NCI-H1048 (cell line): ENCODE data around the gene TCP11L2.
"Not testable (repeated sequence)": the region's sequence is repeated elsewhere in the genome, so short reads cannot be mapped to it uniquely, and the experiment has no call there.

Experiments
- DNase-seq: peaks from one replicate; lab custom pipeline; 2025; lab: John Stamatoyannopoulos, UW

TCP11L2 gene

DNA sequence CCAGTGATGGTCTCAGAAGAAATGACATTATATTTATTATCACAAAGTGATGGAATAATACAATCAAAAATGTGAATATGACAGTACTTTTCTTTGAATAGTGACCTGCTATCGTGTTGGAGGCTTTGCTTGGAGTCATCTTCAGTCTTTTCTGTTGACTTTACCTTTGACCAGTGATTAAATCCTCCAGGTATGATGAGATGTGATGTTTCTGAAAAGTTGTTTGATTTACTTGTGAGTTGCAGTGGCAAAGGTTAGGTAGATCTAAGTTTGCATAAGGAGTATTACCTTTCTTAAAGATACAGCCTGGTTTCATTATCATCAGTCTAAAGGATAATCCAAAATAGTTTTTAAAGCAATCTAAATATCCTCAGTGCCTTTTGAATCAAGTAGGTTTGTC, 4.6 kb downstream of the TCP11L2 start:
- no peak for DNase-seq

DNA sequence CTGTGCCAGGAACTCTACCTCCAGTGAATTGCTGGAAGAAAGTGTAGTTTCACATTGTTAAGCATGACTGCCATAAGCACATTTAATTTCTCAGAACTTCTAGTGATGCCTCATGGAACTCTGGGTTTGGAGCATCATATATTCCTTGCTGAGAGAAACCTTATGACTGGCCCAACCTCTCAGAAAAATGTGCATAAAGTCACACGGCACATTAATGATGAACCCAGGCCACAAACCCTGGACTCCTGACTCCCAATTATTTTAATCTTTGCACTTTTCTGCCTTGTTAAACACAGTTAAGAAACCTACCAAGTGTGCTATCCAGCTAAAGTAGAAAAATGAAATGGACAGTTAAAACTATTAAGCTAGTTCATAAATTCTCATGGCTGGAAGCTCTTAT, 5.6 kb downstream of the TCP11L2 start:
- no peak for DNase-seq

DNA sequence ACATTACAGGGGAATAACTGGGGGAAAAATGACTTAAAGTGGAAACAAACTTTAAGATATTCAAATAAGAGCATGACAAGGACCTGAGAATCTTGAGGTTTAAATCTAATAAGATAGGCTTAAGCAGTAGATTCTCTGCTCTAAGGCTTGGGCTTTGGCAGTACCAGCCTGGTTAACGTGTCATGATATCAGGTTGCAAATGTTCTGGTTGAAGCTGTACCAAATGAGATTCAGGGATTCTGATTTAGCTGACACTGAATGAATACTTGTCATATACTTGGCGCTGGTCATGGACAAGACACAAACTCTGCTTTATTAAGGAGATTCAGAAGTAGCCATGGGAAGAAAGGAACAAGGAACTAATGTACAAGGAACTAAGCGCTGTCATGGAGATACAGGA, 6.1 kb downstream of the TCP11L2 start:
- DNase-seq, result no peak

DNA sequence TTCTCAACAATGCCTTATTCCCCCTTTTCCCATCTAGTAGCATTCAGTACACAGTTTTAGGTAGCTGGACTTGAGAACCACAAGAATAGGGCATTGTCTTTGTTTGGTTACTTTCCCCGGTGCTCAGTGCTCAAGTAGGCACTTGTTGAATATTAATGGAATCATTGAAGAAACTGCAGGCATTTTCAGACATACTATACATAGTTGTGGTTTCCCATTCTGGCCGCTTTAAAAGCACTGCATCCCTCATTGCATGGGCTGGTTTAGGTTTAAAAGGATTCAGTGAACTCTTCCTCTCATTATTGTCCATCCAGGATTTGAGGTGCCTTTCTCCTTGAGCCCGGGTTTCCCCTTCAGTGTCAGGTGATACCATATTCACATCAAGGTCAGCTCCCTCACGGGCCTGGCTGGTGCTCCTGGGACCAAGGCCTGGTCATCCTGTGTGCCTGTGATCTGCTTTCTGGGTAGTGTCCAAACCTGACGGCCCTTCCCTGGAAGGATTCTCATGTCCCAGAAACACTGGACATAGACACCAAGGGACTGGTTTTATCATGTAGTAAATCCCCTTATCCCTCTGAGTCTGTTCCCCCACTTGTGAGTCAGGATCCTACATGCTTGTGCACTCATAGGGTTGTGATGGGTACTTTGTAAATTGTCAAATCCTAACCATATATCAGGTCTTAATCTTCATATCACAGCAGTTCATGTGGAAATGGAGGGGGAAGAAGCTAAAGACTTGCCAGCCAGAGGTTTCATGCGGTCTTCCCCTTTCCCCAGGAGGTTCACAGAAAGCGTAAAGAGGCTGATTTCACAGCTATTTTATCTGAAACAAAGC, 7.4 kb downstream of the TCP11L2 start:
- DNase-seq, result no peak

DNA sequence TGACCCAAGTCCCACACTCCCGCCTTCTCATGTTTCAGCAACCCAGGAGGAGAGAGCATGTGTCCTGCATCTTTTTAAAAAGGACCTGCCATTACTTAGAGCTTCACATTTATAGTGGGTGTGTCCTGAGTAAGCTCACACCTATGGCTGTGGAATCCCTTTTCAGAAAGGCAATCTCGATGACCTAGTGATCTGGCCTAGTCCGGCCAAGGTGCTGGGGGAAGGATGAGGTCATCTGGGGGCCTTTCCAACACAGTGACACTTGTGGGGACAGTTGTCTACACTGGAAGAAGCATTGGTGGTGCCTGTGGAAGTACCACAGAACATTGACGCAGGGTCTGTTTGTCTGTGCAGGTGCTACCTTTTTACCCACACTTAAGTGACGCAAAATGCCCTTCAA, 8.2 kb downstream of the TCP11L2 start:
- DNase-seq, result no peak

DNA sequence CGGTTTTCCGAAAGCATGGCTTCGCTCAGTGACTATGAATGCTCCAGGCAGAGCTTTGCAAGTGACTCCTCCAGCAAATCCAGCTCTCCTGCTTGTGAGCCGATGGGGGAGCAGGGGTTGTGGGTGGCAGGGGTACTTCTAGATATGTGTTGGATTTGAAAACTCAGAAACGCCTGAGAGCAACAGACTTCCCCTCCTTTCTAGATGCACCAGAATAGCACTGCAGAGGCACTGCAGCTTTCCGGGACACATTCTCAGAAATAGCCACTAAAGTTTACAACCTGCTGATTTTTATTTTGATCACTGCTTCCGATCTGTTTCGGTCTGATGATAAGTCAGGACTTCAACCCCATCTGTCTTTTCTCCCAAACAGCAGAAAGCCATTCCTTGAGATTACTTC, 8.6 kb downstream of the TCP11L2 start:
- no peak for DNase-seq

DNA sequence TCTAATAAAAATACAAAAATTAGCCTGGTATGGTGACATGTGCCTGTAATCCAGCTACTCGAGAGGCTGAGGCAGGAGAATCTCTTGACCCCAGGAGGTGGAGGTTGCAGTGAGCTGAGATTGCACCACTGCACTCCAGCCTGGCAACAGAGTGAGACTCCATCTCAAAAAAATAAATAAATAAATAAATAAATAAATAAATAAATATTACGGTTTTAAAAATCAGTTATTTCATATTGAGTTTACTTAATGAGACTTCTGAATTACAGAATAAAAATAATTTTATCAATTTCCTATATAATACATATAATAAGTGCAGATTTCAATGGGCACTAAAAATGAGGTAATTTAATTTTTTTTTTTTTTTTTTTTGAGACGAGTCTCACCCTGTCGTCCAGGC, 10.9 kb downstream of the TCP11L2 start:
- DNase-seq, result not testable (repeated sequence)

DNA sequence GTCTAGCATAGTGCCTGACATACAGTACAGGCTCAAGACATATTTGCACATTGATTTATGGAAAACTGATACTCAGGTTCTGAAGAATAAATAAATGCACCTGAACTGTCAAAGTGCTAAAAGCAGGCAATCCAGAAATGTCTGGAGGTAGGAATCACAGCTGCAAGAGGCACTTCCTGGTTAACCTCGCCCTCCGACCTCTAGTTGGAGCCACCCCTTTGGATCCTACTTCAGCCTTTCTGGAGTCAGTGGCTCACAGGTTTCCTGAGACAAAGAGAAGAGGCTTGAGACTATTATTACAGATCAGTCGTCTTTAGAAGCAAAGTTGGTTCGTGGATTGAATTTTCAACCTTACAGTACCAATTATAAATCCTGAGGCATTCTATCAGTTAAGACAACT, 13.0 kb downstream of the TCP11L2 start:
- DNase-seq, result no peak

DNA sequence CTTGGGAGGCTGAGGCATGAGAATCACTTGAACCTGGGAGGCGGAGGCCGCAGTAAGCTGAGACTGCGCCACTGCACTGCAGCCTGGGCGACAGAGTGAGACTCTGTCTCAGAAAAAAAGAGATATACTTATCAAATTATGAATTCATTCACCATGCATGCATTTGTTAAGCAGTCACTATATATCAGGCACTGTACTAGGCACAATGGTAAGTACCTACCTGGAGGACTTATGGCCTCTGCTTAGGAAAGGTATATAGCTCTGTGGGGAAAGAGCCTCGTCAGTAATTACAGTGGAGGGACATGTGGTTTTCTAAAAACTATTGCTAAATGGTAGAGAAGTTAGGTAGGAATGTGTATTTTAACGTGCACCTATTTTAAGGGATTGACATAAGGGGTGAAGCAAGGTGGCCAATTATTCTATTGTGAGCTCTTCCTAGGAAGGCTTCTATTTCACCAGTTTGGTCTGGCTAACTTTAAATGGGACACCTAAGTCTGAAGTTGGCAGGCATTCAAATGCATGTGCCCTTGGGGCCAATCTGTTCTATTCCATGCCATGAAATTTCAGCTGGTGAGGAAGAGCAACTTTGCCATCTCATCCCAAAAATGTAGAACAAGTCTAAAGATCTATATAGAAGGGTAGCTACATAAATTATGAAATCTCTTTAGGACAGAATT, 15.0 kb downstream of the TCP11L2 start:
- DNase-seq, result no peak

DNA sequence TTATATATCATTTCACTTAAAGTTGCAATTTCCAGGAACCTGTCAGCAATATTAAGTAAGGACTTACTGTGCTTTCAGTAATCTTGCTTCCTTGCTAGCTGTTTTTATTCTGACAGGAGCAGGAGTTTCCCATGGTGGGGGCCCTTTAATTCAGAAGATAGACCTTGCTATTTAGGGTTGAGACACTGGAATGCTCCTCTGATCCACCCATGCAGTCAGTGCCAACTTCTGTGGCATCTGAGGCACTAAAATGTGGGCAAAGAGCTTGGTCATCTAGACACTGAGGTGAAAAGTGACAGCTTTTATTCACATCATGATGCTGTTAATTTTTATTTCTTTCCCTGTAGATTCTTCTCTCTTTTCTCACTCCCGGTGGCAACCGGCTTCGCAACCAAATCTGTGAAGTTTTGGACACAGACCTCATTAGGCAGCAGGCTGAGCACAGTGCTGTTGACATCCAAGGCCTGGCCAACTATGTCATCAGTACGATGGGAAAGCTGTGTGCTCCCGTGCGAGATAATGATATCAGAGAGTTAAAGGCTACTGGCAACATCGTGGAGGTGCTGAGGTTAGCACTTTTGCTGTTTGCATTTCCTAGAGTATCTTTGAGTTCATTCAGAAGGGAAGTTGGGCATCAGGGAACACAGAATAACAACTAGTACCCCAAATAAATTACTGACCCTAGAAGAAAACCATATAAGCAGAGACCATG, 18.8 kb downstream of the TCP11L2 start:
- DNase-seq, result no peak

DNA sequence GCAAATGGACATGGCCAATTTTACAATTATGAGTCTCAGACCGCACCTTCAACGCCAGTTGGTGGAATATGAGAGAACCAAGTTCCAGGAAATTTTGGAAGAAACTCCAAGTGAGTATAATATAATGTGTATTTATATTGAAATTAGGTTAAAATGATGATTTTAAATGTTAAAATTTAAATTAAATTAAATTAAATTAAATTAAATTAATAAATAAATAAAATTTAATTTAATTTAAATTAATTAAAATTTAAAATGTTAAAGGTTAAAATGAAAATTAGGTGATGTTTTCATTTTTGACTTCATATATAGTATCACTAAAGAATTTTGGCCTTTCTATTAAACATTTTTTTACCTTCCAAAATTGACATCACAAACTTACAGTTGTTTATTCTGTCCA, 21.0 kb downstream of the TCP11L2 start:
- no peak for DNase-seq

DNA sequence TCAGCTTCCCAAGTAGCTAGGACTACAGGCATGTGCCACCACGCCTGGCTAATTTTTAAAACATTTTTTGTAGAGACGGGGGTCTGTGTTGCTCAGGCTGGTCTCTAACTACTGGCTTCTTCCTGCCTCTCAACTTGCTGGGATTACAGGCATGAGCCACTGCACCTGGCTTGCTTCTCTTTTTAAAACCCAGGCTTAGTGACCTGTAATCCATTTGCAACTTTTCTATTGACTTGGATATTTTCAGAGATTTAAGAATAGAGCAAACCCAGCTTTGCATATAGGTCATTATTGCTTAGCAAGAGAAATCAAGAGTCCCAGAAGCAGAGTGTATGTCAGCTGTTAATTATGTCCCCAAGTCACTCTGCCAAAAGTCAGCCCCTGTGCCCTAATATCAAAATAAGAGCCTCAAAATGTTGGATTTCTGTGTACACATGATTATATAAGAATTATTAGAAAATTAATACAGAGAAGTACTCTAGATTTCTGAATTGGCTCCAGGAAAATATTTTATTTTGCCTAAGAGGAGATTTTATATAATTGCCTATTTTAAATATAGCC, 24.9 kb downstream of the TCP11L2 start:
- no peak for DNase-seq

DNA sequence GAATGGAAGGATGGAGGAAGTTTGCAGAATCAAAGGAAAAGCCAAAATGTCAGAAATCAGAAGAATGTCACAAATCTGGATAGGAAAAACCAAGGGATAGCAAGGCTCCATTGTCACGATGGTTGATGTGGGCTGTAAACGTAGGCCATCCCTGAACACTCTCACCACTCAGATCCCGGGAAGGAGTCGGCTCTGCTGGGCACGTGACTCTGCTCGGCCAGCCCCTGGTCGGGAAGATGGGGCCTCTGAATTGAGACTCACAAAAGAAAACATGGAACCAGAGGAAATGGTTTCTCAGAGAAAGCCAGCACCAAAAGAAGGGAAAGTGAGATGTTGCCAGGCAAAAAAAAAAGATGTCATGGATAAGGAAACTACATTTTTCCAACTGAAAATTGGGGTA, 26.2 kb downstream of the TCP11L2 start:
- no peak for DNase-seq

DNA sequence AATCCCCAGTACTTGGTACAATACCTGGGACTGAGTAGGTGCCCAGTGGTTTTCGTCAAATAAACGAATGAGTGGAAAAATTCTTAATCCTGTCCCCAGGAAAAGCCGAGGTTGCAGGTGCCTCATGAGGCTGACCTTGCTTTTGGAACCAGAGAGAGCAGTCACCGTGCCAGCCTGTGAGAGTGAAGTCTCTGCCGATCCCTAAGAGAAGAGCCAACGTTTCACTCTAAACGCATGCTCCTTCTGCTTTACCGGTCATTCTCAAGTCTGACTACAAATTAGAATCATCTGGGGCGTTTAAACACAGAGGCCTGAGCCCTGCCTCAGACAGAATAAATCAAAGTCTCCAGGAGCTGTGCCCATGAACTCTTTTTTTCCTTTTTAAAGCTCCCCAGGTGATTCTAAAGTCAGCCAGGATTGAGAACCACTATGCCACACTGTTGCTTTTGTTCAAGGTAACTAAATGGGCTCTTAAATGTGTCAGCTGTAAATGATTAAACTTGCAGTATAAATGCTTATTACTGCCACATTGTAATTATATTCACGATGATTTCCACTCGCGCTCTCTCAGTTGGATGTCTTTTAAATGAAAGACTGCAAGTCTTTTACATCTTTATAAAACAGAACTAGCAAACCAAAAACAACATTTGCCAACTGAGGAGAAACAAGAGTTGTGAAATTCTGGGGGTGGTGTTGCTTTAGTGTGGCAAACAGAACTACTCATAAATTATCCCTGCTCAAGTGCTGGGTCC, 26.9 kb downstream of the TCP11L2 start:
- DNase-seq, result no peak

DNA sequence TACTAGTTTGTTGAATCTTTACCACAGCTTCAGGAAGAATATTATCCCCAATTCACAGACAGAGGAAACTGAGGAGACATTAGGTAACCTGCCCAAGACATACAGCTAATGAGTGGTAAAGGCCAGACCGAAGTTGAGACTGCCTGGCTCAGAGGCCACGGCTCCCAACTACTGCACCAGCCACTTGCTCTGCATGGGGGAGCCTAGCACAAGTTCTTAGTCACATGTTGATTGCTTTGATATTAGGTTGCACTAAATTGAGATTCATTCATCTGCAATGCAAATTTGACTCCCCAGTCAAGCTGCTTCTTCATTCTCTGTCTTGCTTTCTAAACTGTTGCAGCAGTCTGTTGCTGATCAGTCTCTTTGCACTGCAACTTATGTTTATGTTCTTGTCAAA, 29.1 kb downstream of the TCP11L2 start:
- DNase-seq, result no peak

DNA sequence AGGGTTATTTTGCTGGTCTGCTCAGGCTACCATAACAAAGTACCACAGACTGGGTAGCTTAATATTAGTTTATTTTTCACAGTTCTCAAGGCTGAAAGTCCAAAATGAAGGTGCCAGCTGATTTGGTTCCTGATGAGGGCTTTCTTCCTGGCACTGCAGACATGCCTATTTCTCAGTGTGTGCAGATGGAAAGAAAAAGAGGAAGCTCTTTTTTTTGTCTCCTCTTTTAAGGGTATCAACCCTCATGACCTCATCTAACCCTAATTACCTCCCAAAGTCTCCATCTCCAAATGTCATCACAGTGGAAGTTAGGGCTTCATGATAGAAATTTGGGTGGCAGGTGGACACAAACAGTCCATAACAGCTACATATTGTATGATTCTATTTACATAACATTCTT, 30.0 kb downstream of the TCP11L2 start:
- no peak for DNase-seq

DNA sequence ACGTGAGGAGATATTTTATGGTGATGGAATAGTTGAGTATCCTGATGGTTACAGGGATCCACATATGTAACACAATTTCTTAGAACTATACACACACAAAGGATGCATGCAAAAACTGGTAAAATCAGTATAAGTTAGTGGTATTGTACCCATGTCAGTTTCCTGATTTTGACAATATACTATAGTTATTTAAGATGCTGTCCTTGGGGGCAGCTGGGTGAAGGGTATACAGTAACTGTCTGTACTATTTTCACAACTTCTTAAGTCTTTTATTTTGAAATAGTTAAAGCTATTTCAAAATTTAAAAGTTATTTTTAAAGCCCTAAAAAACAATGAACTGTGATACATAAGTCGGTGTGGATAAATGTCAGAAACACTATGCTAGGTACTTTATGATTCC, 30.5 kb downstream of the TCP11L2 start:
- DNase-seq, result no peak

DNA sequence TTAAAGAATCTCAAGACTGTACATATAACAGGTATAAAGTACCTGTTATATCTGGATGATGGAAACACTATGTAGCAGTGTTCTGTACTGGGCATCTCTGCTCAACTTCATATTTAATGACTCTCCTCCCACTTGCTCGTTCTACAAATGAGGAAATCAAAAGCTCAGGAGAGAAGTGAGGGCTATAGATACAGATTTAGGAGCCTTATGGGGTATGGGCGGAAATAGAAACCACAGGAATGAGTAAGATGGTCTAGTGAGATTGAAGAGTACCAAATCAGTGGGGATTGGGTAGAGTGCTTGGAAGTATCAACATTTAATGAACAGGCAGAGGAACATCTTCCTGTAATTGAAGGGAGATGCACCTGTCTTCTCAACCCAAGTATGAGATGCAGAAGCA, 31.2 kb downstream of the TCP11L2 start:
- DNase-seq, result no peak

DNA sequence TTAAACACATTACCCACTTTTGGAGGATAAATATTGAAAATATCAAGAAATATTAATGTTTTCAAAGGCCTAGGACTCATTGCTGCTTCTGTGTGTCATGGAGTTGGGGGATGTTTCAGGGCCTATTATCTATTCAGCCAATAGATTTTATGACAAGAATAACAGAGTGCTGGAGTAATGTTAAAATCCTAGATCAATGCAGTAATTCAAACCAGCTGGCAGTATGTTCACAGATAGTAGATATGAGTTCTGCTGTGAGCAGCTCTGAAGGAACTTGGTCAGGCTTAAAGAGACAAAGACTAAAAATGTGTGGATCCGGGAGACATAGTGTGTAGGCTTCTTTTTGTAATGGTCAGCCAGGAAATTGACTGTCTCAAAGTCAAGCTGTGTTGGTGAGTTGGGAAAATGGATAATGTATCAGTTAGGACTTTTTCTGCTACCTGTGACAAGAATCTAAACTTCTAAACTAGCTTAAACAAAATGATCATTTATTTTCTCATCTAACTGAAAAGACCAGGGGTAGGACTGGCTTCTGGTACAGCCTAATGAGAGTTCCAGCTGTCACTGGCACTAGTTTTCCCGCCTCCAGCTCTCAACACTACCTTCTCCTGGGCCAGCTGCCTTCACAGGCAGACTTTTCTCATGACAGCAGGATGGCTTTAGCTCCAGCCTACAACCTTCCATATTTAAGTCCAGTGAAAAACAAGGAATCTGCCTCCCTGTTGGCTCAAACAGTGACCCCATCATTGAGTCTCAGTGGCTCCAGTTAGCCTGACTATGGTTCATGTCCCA, 38.7 kb downstream of the TCP11L2 start:
- DNase-seq, result no peak

DNA sequence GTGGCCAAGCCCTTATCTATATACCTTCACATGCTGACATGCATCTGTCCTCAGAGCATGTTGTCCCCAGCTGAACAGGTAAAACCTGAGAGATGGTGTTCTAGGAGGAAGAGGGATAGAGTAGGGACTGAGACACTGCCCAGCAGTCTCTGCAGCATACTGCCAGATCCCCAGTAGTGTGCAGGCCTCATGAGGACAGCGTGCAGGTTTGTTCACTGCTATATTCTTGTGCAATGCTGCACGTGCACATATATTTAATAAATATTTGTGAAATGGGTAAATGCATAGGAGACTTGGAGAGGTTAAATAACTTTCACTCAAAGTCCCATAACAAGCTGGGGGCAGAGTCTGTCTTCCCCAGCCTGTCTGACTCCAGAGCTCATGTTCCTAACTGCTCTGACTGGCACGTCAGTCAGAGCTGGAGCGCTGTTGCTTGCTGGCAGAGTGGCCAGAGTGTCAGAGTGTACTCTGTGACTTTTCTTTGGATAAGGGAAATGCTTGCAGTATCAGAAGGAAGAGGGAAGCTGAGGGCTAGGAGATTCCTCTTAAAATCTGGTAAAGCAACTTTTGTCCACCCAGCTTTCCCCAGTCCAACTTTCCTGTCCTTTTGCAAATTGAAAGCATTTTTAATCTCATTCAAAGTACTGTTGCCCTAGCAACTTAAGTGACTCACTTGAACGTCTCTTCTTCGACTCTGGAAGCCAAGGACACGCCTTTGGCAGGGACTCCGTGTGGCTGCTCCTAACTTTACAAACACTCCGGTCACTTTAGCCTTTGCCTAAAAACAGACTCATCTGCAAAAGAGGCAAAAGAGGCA, 40.1 kb downstream of the TCP11L2 start:
- DNase-seq, result no peak

DNA sequence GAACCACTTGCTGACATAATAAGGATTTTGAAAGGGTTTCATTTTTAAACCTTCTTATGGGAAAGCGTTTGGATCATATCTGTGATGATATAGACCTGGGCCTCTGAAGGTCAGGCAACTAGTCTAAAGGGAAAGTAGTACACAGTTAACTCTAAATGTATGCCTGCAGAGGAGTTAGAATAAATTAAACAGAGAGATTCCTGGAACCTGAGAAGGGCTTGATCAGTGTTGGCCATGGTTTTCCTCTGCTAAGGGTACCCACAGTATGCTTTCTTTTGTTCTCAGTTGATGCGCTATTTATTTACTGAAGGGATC, 40.6 kb downstream of the TCP11L2 start:
- no peak for DNase-seq
